OCI-LY1 (cell line): Measurements from ENCODE around the gene SLC35F6.

Source experiments
- H2AFZ ChIP-seq: fragments of 200-600 bp; sonication (generic), shearing (Covaris generic); 2 replicates; pipeline ENCODE4 v1.6.0; 2014; ENCODE audit warnings: antibody characterized with exemption, mild to moderate bottlenecking, low read length
- H3F3A ChIP-seq: fragments of 200-600 bp; sonication (generic), shearing (Covaris generic); 2 replicates; pipeline ENCODE4 v1.6.0; 2014; ENCODE audit warnings: mild to moderate bottlenecking, antibody characterized with exemption, low read length, moderate library complexity; ENCODE audit not compliant: insufficient read depth
- H3K27ac ChIP-seq: fragments of 200-600 bp; sonication (generic); 2 replicates; pipeline ENCODE4 v1.5.1; 2014; ENCODE audit warnings: low read length, mixed run types, mild to moderate bottlenecking, low read depth; ENCODE audit not compliant: poor library complexity, severe bottlenecking
- H3K27me3 ChIP-seq: fragments of 200-600 bp; sonication (generic); 2 replicates; pipeline ENCODE4 v1.6.0; 2014; ENCODE audit warnings: antibody characterized with exemption, mild to moderate bottlenecking, low read length, moderate library complexity; ENCODE audit not compliant: insufficient read depth
- H3K36me3 ChIP-seq: fragments of 200-600 bp; sonication (generic); 2 replicates; pipeline ENCODE4 v1.6.1; 2014; ENCODE audit warnings: mild to moderate bottlenecking, antibody characterized with exemption, low read length, moderate library complexity, mixed read lengths; ENCODE audit not compliant: insufficient read depth
- H3K4me1 ChIP-seq: fragments of 200-600 bp; sonication (generic); 2 replicates; pipeline ENCODE4 v1.5.1; 2014; ENCODE audit warnings: mild to moderate bottlenecking, low read length, moderate library complexity; ENCODE audit not compliant: insufficient read depth, severe bottlenecking
- H3K4me2 ChIP-seq: fragments of 200-600 bp; sonication (generic), shearing (Covaris generic); 2 replicates; pipeline ENCODE4 v1.6.1; 2014; ENCODE audit warnings: low read length
- H3K4me3 ChIP-seq: fragments of 200-600 bp; sonication (generic); 2 replicates; pipeline ENCODE4 v1.5.1; 2014; ENCODE audit warnings: low read length, low read depth, mild to moderate bottlenecking, mixed read lengths; ENCODE audit not compliant: poor library complexity, severe bottlenecking
- H3K79me2 ChIP-seq: fragments of 200-600 bp; shearing (Covaris generic); 2 replicates; pipeline ENCODE4 v1.6.1; 2016; ENCODE audit warnings: mixed run types, low read length, mixed read lengths; ENCODE audit not compliant: insufficient read depth
- H3K9ac ChIP-seq: fragments of 200-600 bp; sonication (generic), shearing (Covaris generic); 2 replicates; pipeline ENCODE4 v1.6.1; 2014; ENCODE audit warnings: mild to moderate bottlenecking, low read length, mixed read lengths
- H3K9me2 ChIP-seq: fragments of 200-600 bp; sonication (generic), shearing (Covaris generic); 2 replicates; pipeline ENCODE4 v1.6.1; 2014; ENCODE audit warnings: low read depth, mild to moderate bottlenecking, low read length, mixed read lengths
- H3K9me3 ChIP-seq: fragments of 200-600 bp; shearing (Covaris generic); 2 replicates; pipeline ENCODE4 v1.6.1; 2014; ENCODE audit warnings: low read length, mixed read lengths
- H4K20me1 ChIP-seq: fragments of 200-600 bp; sonication (generic), shearing (Covaris generic); 2 replicates; pipeline ENCODE4 v1.6.0; 2016; ENCODE audit warnings: mild to moderate bottlenecking, low read length; ENCODE audit not compliant: insufficient read depth
- CTCF ChIP-seq: fragments of 200-600 bp; sonication (generic), shearing (Covaris generic); IDR thresholded peaks from 2 replicates; pipeline ENCODE4 v1.5.1; 2017; ENCODE audit warnings: mild to moderate bottlenecking, antibody characterized with exemption, low read length, moderate library complexity, mixed read lengths
- EZH2 ChIP-seq: fragments of 200-600 bp; sonication (generic), shearing (Covaris generic); IDR thresholded peaks from 2 replicates; pipeline ENCODE4 v1.8.0; 2017; ENCODE audit warnings: borderline replicate concordance, mixed run types, mild to moderate bottlenecking, antibody characterized with exemption, low read length, moderate library complexity, mixed read lengths

Gene SLC35F6

GRCh38 chr2:26740890-26741302, 23.2 kb upstream of the SLC35F6 start:
- no peak for TF ChIP-seq EZH2
- 0 out of 2 replicates have a peak, but pooled peaks have one; percentile 22 for TF ChIP-seq CTCF
- H3K9ac ChIP-seq: no peak overlapping the region
- no peaks in the 10 kb centered on the region for H3K4me1 ChIP-seq
- no peak overlapping the region for H3K27ac ChIP-seq
- H3K27me3 ChIP-seq: no peaks in the 10 kb centered on the region; the same call in 1 of the 2 replicates
- no peak overlapping the region for H3K4me3 ChIP-seq
- no peaks in the 10 kb centered on the region for H3K79me2 ChIP-seq
- no peaks in the 10 kb centered on the region for H3F3A ChIP-seq
- no peak overlapping the region for H3K4me2 ChIP-seq
- H2AFZ ChIP-seq: no peak overlapping the region
- H4K20me1 ChIP-seq: no peaks in the 10 kb centered on the region
- H3K36me3 ChIP-seq: no peaks in the 10 kb centered on the region
- no peaks in the 10 kb centered on the region for H3K9me3 ChIP-seq
- no peaks in the 10 kb centered on the region for H3K9me2 ChIP-seq

GRCh38 chr2:26742048-26742770, 21.9 kb upstream of the SLC35F6 start:
- H3K27ac ChIP-seq: no peak overlapping the region
- no peaks in the 10 kb centered on the region for H3K9me3 ChIP-seq
- H3F3A ChIP-seq: no peaks in the 10 kb centered on the region
- no peaks in the 10 kb centered on the region for H3K4me1 ChIP-seq
- H3K4me3 ChIP-seq: no peak overlapping the region
- no peaks in the 10 kb centered on the region for H4K20me1 ChIP-seq
- no peaks in the 10 kb centered on the region for H3K9me2 ChIP-seq
- H3K36me3 ChIP-seq: no peaks in the 10 kb centered on the region
- TF ChIP-seq CTCF (no peak), EZH2 (no peak)
- H3K79me2 ChIP-seq: no peaks in the 10 kb centered on the region
- H3K9ac ChIP-seq: no peak overlapping the region
- H3K27me3 ChIP-seq: no peaks in the 10 kb centered on the region; the same call in 1 of the 2 replicates
- no peak overlapping the region for H3K4me2 ChIP-seq
- no peak overlapping the region for H2AFZ ChIP-seq

GRCh38 chr2:26743852-26744251, 20.2 kb upstream of the SLC35F6 start:
- Histone ChIP-seq H3K79me2 (no peaks in the 10 kb centered on the region), H3K27ac (no peak overlapping the region), H3K36me3 (no peaks in the 10 kb centered on the region), H3F3A (no peaks in the 10 kb centered on the region), H3K9me2 (no peaks in the 10 kb centered on the region), H3K9me3 (no peaks in the 10 kb centered on the region), H3K4me1 (no peaks in the 10 kb centered on the region), H4K20me1 (no peaks in the 10 kb centered on the region), H3K4me2 (no peak overlapping the region), H2AFZ (no peak overlapping the region), H3K27me3 (no peaks in the 10 kb centered on the region; the same call in 1 of the 2 replicates), H3K9ac (no peak overlapping the region), H3K4me3 (no peak overlapping the region)
- no peak for TF ChIP-seq EZH2
- no peak for TF ChIP-seq CTCF
